Kidney epithelial cell (primary cell): Measurements from ENCODE around the gene PTPN4. TPM values are rescaled to one million over a fixed set of nuclear protein-coding genes. Genes with fewer than 3 reads are reported as not detected.

Experiments
- DNase-seq: peaks from one replicate; pipeline ENCODE4 v3.0.0-alpha.2; 2010; ENCODE audit warnings: low read depth
- H3K27me3 ChIP-seq: 2 replicates; pipeline ENCODE4 v1.6.0; 2011; ENCODE audit warnings: low read length; ENCODE audit not compliant: control insufficient read depth, insufficient read depth
- H3K36me3 ChIP-seq: 2 replicates; pipeline ENCODE4 v1.5.1; 2011; ENCODE audit warnings: low read length; ENCODE audit not compliant: control insufficient read depth, insufficient read depth
- H3K4me3 ChIP-seq: 2 replicates; pipeline ENCODE4 v1.5.1; 2011; ENCODE audit warnings: low read depth, mild to moderate bottlenecking, control low read depth, low read length
- CTCF ChIP-seq: IDR thresholded peaks from 2 replicates; pipeline ENCODE4 v1.5.1; 2011; ENCODE audit warnings: mild to moderate bottlenecking, moderate library complexity, low read length, control low read depth, inconsistent platforms; ENCODE audit not compliant: insufficient read depth, poor library complexity, severe bottlenecking
- total RNA-seq: library from RNA; depleted of rRNA; stranded (reverse); fragments of >200 nt; gene quantifications from 2 replicates; pipeline ENCODE4 v1.2.3, GENCODE V29; 2015

PTPN4 gene
- total RNA-seq, 1 donor from 2014 or later: 11.5 TPM

GRCh38 chr2:119769645-119770044 lies 9.9 kb downstream of the PTPN4 start:
- no peaks in the 10 kb centered on the region for H3K27me3 ChIP-seq
- no peak for TF ChIP-seq CTCF
- no peaks in the 10 kb centered on the region for H3K36me3 ChIP-seq

GRCh38 chr2:119771331-119771730 lies 11.6 kb downstream of the PTPN4 start:
- no peaks in the 10 kb centered on the region for H3K27me3 ChIP-seq
- H3K4me3 ChIP-seq: no peak overlapping the region
- no peak for DNase-seq
- H3K36me3 ChIP-seq: no peaks in the 10 kb centered on the region
- no peak for TF ChIP-seq CTCF

More at GRCh38 chr2:119769645-119770044, 9.9 kb downstream of the PTPN4 start:
- H3K4me3 ChIP-seq: no peak overlapping the region
- DNase-seq: no peak

- Histone ChIP-seq H3K27me3 (no peaks in the 10 kb centered on the region), H3K36me3 (no peaks in the 10 kb centered on the region), H3K4me3 (no peak overlapping the region)
- DNase-seq: no peak
- no peak for TF ChIP-seq CTCF
Observed at GRCh38 chr2:119772128-119772527, 12.4 kb downstream of the PTPN4 start.

- Histone ChIP-seq H3K27me3 (no peaks in the 10 kb centered on the region), H3K36me3 (no peaks in the 10 kb centered on the region), H3K4me3 (no peak overlapping the region)
- no peak for TF ChIP-seq CTCF
- DNase-seq: no peak
Observed at GRCh38 chr2:119772767-119773166, 13.0 kb downstream of the PTPN4 start.

- no peak overlapping the region for H3K4me3 ChIP-seq
- no peak for TF ChIP-seq CTCF
Observed at GRCh38 chr2:119774026-119774425, 14.3 kb downstream of the PTPN4 start.

GRCh38 chr2:119775102-119775501 lies 15.4 kb downstream of the PTPN4 start:
- Histone ChIP-seq H3K36me3 (no peaks in the 10 kb centered on the region), H3K4me3 (no peak overlapping the region), H3K27me3 (no peaks in the 10 kb centered on the region)
- TF ChIP-seq CTCF: no peak
- DNase-seq: no peak

More at GRCh38 chr2:119774026-119774425, 14.3 kb downstream of the PTPN4 start:
- no peak for DNase-seq
- H3K27me3 ChIP-seq: no peaks in the 10 kb centered on the region
- no peaks in the 10 kb centered on the region for H3K36me3 ChIP-seq
